Calu3 (cell line): ENCODE data around the gene PHYHD1. TPM values are rescaled to one million over a fixed set of nuclear protein-coding genes. Genes with fewer than 3 reads are reported as not detected.

Experiments used
- BruUV-seq: library from RNA; stranded (reverse); fragments of 400-500 nt; replicated peaks from 2 replicates; lab custom pipeline; 2021; lab: Mats Ljungman, UMichigan
- CTCF ChIA-PET: fragments of 300-600 bp; sonication (Branson Sonifier 250); formaldehyde crosslinking; loops from one replicate; lab custom pipeline; 2022; ENCODE audit warnings: antibody characterized with exemption; lab: Charles Lee
- DNase-seq: peaks from one replicate; pipeline ENCODE4 v3.0.0; 2022
- H3K27ac Mint-ChIP-seq: one replicate; pipeline ENCODE4 v1.8.0; 2022; ENCODE audit warnings: mixed read lengths; ENCODE audit not compliant: unreplicated experiment
- H3K27me3 Mint-ChIP-seq: one replicate; pipeline ENCODE4 v1.8.0; 2022; ENCODE audit warnings: mixed read lengths; ENCODE audit not compliant: unreplicated experiment
- H3K36me3 Mint-ChIP-seq: one replicate; pipeline ENCODE4 v1.8.0; 2022; ENCODE audit warnings: mild to moderate bottlenecking, moderate library complexity, mixed read lengths; ENCODE audit not compliant: insufficient read depth, unreplicated experiment
- H3K4me1 Mint-ChIP-seq: one replicate; pipeline ENCODE4 v1.8.0; 2022; ENCODE audit warnings: mild to moderate bottlenecking, low read depth, mixed read lengths; ENCODE audit not compliant: unreplicated experiment
- H3K4me3 Mint-ChIP-seq: one replicate; pipeline ENCODE4 v1.8.0; 2022; ENCODE audit warnings: mild to moderate bottlenecking, low read depth, moderate library complexity, mixed read lengths; ENCODE audit not compliant: unreplicated experiment
- H3K9me3 Mint-ChIP-seq: one replicate; pipeline ENCODE4 v1.8.0; 2022; ENCODE audit warnings: low read depth, mixed read lengths; ENCODE audit not compliant: unreplicated experiment
- intact Hi-C: fragments of 100-400 bp; cut with micrococcal nuclease; formaldehyde crosslinking; loops from one replicate; pipeline ENCODE4 v1.10.0; 2022; ENCODE audit not compliant: unreplicated experiment
- total RNA-seq: library from RNA; stranded (reverse); gene quantifications from 2 replicates; pipeline ENCODE4 v1.2.3, GENCODE V29; 2022
- TF ChIP-seq, protein P1 (sequence below): fragments of 200-600 bp; IDR thresholded peaks from one replicate; pipeline ENCODE4 v1.8.0; 2022; ENCODE audit warnings: antibody characterized with exemption; ENCODE audit not compliant: unreplicated experiment

Gene PHYHD1
- total RNA-seq, 1 experiment from 2014 or later: not detected

DNA sequence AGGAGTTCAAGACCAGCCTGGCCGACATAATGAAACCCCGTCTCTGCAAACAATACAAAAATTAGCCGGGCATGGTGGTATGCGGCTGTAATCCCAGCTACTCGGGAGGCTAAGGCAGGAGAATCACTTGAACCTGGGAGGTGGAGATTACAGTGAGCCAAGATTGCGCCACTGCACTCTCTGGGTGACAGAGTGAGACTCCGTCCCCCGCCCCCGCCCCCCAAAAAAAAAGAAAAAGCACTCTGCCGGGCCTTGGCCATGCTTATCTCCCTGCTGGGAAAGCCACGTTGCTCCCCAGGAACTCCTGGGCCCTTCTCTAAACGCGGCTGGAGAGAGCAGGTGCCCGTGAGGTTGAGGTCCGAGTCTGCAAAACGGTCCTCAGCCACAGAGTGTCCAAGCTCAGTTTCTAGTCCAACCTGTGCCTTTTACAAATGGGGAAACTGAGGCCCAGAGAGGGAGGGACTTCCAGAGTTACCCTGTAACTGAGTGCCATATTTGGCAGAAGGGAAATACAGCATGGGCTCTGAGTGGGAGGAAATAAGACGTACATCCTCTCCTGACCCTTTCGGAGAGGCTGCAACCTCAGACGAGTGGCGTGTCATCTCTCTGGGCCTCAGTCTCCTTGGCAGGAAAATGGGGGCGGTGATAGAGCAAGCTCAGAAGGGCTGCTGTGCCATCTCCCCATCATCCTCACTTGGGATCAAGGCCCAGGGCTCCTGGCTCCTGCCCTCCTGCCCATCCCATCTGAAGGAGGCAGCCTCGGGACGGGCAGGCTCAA is 6.6 kb upstream of the PHYHD1 start:
- H3K27me3 Mint-ChIP-seq: no peaks in the 10 kb centered on the region
- DNase-seq: no peak
- TF ChIP-seq, protein P1, sequence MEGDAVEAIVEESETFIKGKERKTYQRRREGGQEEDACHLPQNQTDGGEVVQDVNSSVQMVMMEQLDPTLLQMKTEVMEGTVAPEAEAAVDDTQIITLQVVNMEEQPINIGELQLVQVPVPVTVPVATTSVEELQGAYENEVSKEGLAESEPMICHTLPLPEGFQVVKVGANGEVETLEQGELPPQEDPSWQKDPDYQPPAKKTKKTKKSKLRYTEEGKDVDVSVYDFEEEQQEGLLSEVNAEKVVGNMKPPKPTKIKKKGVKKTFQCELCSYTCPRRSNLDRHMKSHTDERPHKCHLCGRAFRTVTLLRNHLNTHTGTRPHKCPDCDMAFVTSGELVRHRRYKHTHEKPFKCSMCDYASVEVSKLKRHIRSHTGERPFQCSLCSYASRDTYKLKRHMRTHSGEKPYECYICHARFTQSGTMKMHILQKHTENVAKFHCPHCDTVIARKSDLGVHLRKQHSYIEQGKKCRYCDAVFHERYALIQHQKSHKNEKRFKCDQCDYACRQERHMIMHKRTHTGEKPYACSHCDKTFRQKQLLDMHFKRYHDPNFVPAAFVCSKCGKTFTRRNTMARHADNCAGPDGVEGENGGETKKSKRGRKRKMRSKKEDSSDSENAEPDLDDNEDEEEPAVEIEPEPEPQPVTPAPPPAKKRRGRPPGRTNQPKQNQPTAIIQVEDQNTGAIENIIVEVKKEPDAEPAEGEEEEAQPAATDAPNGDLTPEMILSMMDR: no peak
- no peak overlapping the region for H3K27ac Mint-ChIP-seq
- H3K4me1 Mint-ChIP-seq: peaks cover 18% of the 10 kb centered on the region
- H3K4me3 Mint-ChIP-seq: no peak overlapping the region
- CTCF ChIA-PET: no interaction called here
- H3K9me3 Mint-ChIP-seq: no peaks in the 10 kb centered on the region
- intact Hi-C loops: no loop called here
- peaks cover 24% of the 10 kb centered on the region for H3K36me3 Mint-ChIP-seq
- no TSS peak for BruUV-seq

DNA sequence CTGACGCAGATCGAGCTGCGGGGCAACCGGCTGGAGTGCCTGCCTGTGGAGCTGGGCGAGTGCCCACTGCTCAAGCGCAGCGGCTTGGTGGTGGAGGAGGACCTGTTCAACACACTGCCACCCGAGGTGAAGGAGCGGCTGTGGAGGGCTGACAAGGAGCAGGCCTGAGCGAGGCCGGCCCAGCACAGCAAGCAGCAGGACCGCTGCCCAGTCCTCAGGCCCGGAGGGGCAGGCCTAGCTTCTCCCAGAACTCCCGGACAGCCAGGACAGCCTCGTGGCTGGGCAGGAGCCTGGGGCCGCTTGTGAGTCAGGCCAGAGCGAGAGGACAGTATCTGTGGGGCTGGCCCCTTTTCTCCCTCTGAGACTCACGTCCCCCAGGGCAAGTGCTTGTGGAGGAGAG is 4.6 kb upstream of the PHYHD1 start:
- Mint-ChIP-seq H3K27me3 (no peaks in the 10 kb centered on the region), H3K4me3 (no peak overlapping the region), H3K27ac (no peak overlapping the region), H3K9me3 (no peaks in the 10 kb centered on the region), H3K4me1 (peaks cover 18% of the 10 kb centered on the region), H3K36me3 (peaks cover 22% of the 10 kb centered on the region)
- TF ChIP-seq, protein P1: no peak
- CTCF ChIA-PET: interaction anchor here (0.6 kb wide), 1 partner anchor 75 kb away, joined by 6 read pairs; no protein-coding TSS in a partner anchor
- DNase-seq: no peak
- no TSS peak for BruUV-seq
- intact Hi-C loops: no loop called here

DNA sequence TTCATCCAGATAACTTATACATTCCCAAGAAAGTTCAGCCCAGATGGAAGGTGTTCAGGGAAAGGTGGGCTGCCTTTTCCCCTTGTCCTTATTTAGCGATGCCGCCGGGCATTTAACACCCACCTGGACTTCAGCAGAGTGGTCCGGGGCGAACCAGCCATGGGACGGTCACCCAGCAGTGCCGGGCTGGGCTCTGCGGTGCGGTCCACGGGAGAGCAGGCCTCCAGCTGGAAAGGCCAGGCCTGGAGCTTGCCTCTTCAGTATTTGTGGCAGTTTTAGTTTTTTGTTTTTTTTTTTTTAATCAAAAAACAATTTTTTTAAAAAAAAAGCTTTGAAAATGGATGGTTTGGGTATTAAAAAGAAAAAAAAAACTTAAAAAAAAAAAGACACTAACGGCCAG is 4.0 kb upstream of the PHYHD1 start:
- Mint-ChIP-seq H3K27ac (no peak overlapping the region), H3K27me3 (no peaks in the 10 kb centered on the region), H3K9me3 (no peaks in the 10 kb centered on the region), H3K4me3 (no peak overlapping the region), H3K36me3 (peaks cover 22% of the 10 kb centered on the region), H3K4me1 (peaks cover 17% of the 10 kb centered on the region)
- no peak for DNase-seq
- BruUV-seq: no TSS peak
- TF ChIP-seq, protein P1: no peak
- CTCF ChIA-PET: no interaction called here
- intact Hi-C loops: no loop called here

DNA sequence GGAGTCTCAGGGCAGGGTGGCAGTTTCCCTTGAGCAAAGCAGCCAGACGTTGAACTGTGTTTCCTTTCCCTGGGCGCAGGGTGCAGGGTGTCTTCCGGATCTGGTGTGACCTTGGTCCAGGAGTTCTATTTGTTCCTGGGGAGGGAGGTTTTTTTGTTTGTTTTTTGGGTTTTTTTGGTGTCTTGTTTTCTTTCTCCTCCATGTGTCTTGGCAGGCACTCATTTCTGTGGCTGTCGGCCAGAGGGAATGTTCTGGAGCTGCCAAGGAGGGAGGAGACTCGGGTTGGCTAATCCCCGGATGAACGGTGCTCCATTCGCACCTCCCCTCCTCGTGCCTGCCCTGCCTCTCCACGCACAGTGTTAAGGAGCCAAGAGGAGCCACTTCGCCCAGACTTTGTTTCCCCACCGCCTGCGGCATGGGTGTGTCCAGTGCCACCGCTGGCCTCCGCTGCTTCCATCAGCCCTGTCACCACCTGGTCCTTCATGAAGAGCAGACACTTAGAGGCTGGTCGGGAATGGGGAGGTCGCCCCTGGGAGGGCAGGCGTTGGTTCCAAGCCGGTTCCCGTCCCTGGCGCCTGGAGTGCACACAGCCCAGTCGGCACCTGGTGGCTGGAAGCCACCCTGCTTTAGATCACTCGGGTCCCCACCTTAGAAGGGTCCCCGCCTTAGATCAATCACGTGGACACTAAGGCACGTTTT is 3.5 kb upstream of the PHYHD1 start:
- intact Hi-C loops: no loop called here
- no peaks in the 10 kb centered on the region for H3K27me3 Mint-ChIP-seq
- no peaks in the 10 kb centered on the region for H3K9me3 Mint-ChIP-seq
- H3K27ac Mint-ChIP-seq: no peak overlapping the region
- CTCF ChIA-PET: no interaction called here
- H3K36me3 Mint-ChIP-seq: peaks cover 22% of the 10 kb centered on the region
- no TSS peak for BruUV-seq
- no peak overlapping the region for H3K4me3 Mint-ChIP-seq
- H3K4me1 Mint-ChIP-seq: peaks cover 11% of the 10 kb centered on the region
- TF ChIP-seq, protein P1: no peak
- no peak for DNase-seq
